ENCODE data around the gene RFX2. TPM values are rescaled to one million over a fixed set of nuclear protein-coding genes. Genes with fewer than 3 reads are reported as not detected.
"Not testable (repeated sequence)": the region's sequence is repeated elsewhere in the genome, so short reads cannot be mapped to it uniquely, and the experiment has no call there.

Gene RFX2
- polyA plus RNA-seq, 2 donors = 5.3 to 8.8 TPM

GRCh38 chr19:5993201-5993600 is 117.1 kb downstream of the RFX2 start:
- Histone ChIP-seq H3K27ac (ENCODE audit: low read depth in 2 of 2, low read length in 1 of 2) (no peak overlapping the region), H3K4me1 (ENCODE audit: control insufficient read depth in 2 of 2, insufficient read depth in 2 of 2, low read length in 1 of 2) (peaks cover 2 to 3% of the 10 kb centered on the region in 2 donors), H3K4me3 (ENCODE audit: low read depth in 1 of 2, low read length in 2 of 2) (no peak overlapping the region), H3K9me3 (ENCODE audit: control insufficient read depth in 2 of 2, insufficient read depth in 1 of 2, low read depth in 1 of 2, low read length in 1 of 2) (no peaks in the 10 kb centered on the region), H3K27me3 (ENCODE audit: control insufficient read depth in 1 of 2, insufficient read depth in 2 of 2, low read length in 2 of 2) (no peaks in the 10 kb centered on the region), H3K36me3 (ENCODE audit: control insufficient read depth in 2 of 2, insufficient read depth in 2 of 2, low read length in 1 of 2) (peaks cover 0 to 4% of the 10 kb centered on the region in 2 donors)
- WGBS, 2 donors = 68 to 72% methylated on average over 13 of the region's 13 CpGs

DNA sequence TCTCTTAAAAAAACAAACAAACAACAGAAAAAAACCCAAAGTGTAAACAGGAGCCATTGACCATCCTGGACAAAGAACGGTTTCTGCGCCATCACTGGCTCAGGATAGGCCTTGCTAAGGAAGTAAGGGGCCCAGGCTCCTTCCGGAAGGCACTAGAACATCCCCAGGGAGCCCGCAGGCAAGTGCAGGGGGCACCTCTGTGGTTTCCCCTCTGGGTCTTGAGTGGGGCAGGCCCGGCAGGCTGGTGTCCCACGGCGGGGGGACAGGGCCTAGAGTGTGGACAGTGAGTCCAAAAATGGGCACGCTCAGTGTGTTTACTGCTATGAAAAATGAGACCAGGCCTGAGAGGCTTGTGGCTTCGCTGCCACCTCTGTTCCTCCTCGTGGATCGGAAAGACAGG is 117.5 kb downstream of the RFX2 start:
- Histone ChIP-seq H3K9me3 (ENCODE audit: control insufficient read depth in 2 of 2, insufficient read depth in 1 of 2, low read depth in 1 of 2, low read length in 1 of 2) (no peaks in the 10 kb centered on the region), H3K36me3 (ENCODE audit: control insufficient read depth in 2 of 2, insufficient read depth in 2 of 2, low read length in 1 of 2) (peaks cover 0 to 4% of the 10 kb centered on the region in 2 donors), H3K4me3 (ENCODE audit: low read depth in 1 of 2, low read length in 2 of 2) (no peak overlapping the region), H3K4me1 (ENCODE audit: control insufficient read depth in 2 of 2, insufficient read depth in 2 of 2, low read length in 1 of 2) (peaks cover 2 to 3% of the 10 kb centered on the region in 2 donors), H3K27me3 (ENCODE audit: control insufficient read depth in 1 of 2, insufficient read depth in 2 of 2, low read length in 2 of 2) (no peaks in the 10 kb centered on the region), H3K27ac (ENCODE audit: low read depth in 2 of 2, low read length in 1 of 2) (no peak overlapping the region)
- 77 to 81% methylated on average over 11 of the region's 11 CpGs for WGBS, 2 donors

- Histone ChIP-seq H3K4me1 (ENCODE audit: control insufficient read depth in 2 of 2, insufficient read depth in 2 of 2, low read length in 1 of 2) (peaks cover 2 to 3% of the 10 kb centered on the region in 2 donors), H3K4me3 (ENCODE audit: low read depth in 1 of 2, low read length in 2 of 2) (no peak overlapping the region), H3K27ac (ENCODE audit: low read depth in 2 of 2, low read length in 1 of 2) (no peak overlapping the region), H3K27me3 (ENCODE audit: control insufficient read depth in 1 of 2, insufficient read depth in 2 of 2, low read length in 2 of 2) (no peaks in the 10 kb centered on the region), H3K9me3 (ENCODE audit: control insufficient read depth in 2 of 2, insufficient read depth in 1 of 2, low read depth in 1 of 2, low read length in 1 of 2) (no peaks in the 10 kb centered on the region), H3K36me3 (ENCODE audit: control insufficient read depth in 2 of 2, insufficient read depth in 2 of 2, low read length in 1 of 2) (peaks cover 0 to 4% of the 10 kb centered on the region in 2 donors)
- WGBS, 2 donors = 96 to 97% methylated on average over 8 of the region's 8 CpGs
These were observed 119.0 kb downstream of the RFX2 start for GRCh38 chr19:5991244-5991838.

DNA sequence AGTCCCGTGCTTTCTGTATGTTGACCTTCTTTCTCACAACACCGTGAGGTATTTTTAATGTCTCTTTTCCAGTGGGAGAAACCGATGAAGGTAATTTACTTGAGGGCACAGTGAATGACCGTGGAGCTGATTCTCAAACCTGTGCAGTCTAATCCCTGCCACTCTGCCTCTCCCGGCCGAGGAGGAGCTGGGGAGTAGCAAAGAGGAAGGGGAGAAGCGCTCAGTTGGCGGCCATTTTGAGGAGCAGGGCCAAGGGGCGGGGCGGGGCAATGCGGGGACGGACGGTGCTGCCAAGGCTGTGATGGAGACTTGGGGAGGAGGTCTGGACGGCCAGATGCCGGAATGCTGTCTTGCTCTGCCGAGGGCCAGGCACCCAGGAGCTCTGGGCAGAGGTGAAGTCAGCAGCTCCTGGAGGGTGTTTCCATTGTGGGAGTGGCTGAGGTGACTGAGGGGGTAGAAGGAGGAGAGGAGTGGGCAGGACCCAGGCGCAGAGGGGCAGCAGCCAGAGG is 120.0 kb downstream of the RFX2 start:
- H3K9me3 ChIP-seq (ENCODE audit: control insufficient read depth in 2 of 2, insufficient read depth in 1 of 2, low read depth in 1 of 2, low read length in 1 of 2) = no peaks in the 10 kb centered on the region
- no peak overlapping the region for H3K4me3 ChIP-seq (ENCODE audit: low read depth in 1 of 2, low read length in 2 of 2)
- peaks cover 0 to 2% of the 10 kb centered on the region in 2 donors for H3K36me3 ChIP-seq (ENCODE audit: control insufficient read depth in 2 of 2, insufficient read depth in 2 of 2, low read length in 1 of 2)
- peaks cover 2% of the 10 kb centered on the region in 2 donors for H3K4me1 ChIP-seq (ENCODE audit: control insufficient read depth in 2 of 2, insufficient read depth in 2 of 2, low read length in 1 of 2)
- no peak overlapping the region for H3K27ac ChIP-seq (ENCODE audit: low read depth in 2 of 2, low read length in 1 of 2)
- WGBS, 2 donors = 32 to 61% methylated on average over 17 of the region's 17 CpGs
- H3K27me3 ChIP-seq (ENCODE audit: control insufficient read depth in 1 of 2, insufficient read depth in 2 of 2, low read length in 2 of 2) = no peaks in the 10 kb centered on the region

DNA sequence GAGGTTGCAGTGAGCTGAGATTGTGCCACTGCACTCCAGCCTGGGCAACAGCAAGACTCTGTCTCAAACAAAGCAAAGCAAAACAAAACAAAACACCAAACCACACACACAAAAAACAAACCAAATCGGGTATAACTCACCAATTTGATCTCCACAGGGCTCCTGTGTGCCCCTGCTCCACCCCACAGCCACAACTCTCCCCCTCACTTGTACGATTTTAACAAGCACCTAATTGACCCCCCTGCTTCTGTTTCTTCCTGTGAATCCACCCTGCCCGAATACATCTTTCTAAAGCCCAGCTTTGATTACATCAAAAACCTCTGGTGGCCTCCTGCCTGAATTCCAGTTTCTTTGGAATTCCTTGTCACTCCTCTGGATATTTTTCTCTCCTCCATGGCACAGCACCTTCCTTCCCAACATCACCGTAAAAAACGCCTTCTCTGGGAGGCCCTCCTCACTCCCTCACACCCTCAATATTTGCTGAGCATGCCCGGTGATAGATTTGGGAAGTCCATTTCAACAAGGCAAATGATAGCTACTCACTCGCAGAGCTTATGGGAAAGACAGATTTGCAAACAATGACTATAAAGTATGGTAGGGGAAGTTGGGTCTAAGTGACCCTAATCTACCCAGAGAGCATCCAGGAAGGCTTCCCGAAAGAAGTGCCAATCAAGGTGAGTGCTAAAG is 120.8 kb downstream of the RFX2 start:
- Histone ChIP-seq H3K9me3 (ENCODE audit: control insufficient read depth in 2 of 2, insufficient read depth in 1 of 2, low read depth in 1 of 2, low read length in 1 of 2) (no peaks in the 10 kb centered on the region), H3K27ac (ENCODE audit: low read depth in 2 of 2, low read length in 1 of 2) (no peak overlapping the region), H3K36me3 (ENCODE audit: control insufficient read depth in 2 of 2, insufficient read depth in 2 of 2, low read length in 1 of 2) (no peaks in the 10 kb centered on the region), H3K4me3 (ENCODE audit: low read depth in 1 of 2, low read length in 2 of 2) (no peak overlapping the region), H3K4me1 (ENCODE audit: control insufficient read depth in 2 of 2, insufficient read depth in 2 of 2, low read length in 1 of 2) (peaks cover 2% of the 10 kb centered on the region in 2 donors), H3K27me3 (ENCODE audit: control insufficient read depth in 1 of 2, insufficient read depth in 2 of 2, low read length in 2 of 2) (no peaks in the 10 kb centered on the region)
- 69 to 75% methylated on average over 8 of the region's 8 CpGs for WGBS, 2 donors

DNA sequence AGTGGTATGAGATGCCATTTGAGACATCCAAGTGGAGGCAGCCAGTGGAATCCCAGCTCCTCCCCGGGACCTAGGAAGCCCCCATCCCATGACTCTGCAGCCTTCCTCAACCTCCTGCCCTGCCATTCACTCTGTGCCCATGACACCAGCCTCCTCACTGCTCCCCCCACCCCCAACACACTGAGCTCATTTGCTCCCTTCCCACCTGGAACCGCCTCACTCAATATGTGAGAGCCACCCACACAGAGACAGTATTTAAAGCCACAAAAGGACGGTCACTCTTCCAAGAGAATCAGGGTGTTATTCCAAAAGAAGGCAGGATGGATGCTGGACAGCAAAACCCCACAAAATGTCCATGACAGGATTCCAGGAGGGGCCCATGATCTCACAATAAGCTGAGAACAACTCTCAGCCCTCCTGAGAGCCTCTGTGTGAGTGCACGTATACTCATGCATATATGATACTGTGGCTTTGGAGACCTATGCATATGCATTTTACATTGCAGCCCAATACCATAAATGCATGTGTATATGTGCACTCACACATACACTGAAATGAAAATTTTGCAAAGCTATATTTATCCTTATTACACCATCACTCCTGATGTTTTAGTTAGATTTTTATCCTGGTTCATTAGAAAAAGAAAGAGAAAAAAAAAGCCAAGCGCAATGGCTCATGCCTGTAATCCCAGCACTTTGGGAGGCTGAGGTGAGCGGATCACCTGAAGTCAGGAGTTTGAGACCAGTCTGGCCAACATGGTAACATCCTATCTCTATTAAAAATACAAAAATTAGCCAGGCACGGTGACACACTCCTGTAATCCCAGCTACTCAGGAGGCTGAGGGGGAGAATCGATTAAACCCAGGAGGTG is 121.5 kb downstream of the RFX2 start:
- Histone ChIP-seq H3K4me1 (ENCODE audit: control insufficient read depth in 2 of 2, insufficient read depth in 2 of 2, low read length in 1 of 2) (peaks cover 2 to 4% of the 10 kb centered on the region in 2 donors), H3K4me3 (ENCODE audit: low read depth in 1 of 2, low read length in 2 of 2) (no peak overlapping the region), H3K36me3 (ENCODE audit: control insufficient read depth in 2 of 2, insufficient read depth in 2 of 2, low read length in 1 of 2) (no peaks in the 10 kb centered on the region), H3K9me3 (ENCODE audit: control insufficient read depth in 2 of 2, insufficient read depth in 1 of 2, low read depth in 1 of 2, low read length in 1 of 2) (no peaks in the 10 kb centered on the region), H3K27me3 (ENCODE audit: control insufficient read depth in 1 of 2, insufficient read depth in 2 of 2, low read length in 2 of 2) (no peaks in the 10 kb centered on the region), H3K27ac (ENCODE audit: low read depth in 2 of 2, low read length in 1 of 2) (no peak overlapping the region)
- 77 to 81% methylated on average over 8 of the region's 8 CpGs for WGBS, 2 donors

- Histone ChIP-seq H3K27ac (ENCODE audit: low read depth in 2 of 2, low read length in 1 of 2) (no peak overlapping the region), H3K4me1 (ENCODE audit: control insufficient read depth in 2 of 2, insufficient read depth in 2 of 2, low read length in 1 of 2) (peaks cover 2 to 11% of the 10 kb centered on the region in 2 donors), H3K27me3 (ENCODE audit: control insufficient read depth in 1 of 2, insufficient read depth in 2 of 2, low read length in 2 of 2) (no peaks in the 10 kb centered on the region), H3K4me3 (ENCODE audit: low read depth in 1 of 2, low read length in 2 of 2) (no peak overlapping the region), H3K9me3 (ENCODE audit: control insufficient read depth in 2 of 2, insufficient read depth in 1 of 2, low read depth in 1 of 2, low read length in 1 of 2) (no peaks in the 10 kb centered on the region), H3K36me3 (ENCODE audit: control insufficient read depth in 2 of 2, insufficient read depth in 2 of 2, low read length in 1 of 2) (no peaks in the 10 kb centered on the region)
- WGBS, 2 donors = 19 to 20% methylated on average over 17 of the region's 17 CpGs
These were observed 123.1 kb downstream of the RFX2 start for GRCh38 chr19:5987077-5987818.

DNA sequence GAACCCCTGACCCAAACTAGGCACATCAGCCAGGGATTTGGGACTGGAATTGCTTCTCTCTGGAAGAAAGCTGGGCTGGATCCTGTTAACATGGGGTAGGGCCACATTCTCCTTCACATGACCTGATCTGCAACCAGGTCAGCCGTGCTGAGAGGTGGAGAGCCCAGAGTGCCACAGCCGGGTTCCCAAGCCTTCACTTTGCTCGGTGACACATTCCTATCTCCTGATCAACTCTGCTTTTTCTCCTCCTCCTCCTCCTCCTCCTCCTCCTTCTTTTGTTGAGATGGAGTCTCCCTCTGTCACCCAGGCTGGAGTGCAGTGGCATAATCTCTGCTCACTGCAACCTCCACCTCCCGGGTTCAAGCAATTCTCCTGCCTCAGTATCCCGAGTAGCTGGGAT is 124.5 kb downstream of the RFX2 start:
- 79 to 86% methylated on average over 5 of the region's 5 CpGs for WGBS, 2 donors
- H3K4me1 ChIP-seq (ENCODE audit: control insufficient read depth in 2 of 2, insufficient read depth in 2 of 2, low read length in 1 of 2) = peaks cover 2 to 11% of the 10 kb centered on the region in 2 donors
- not testable (repeated sequence) for H3K9me3 ChIP-seq (ENCODE audit: control insufficient read depth in 2 of 2, insufficient read depth in 1 of 2, low read depth in 1 of 2, low read length in 1 of 2)

More for the DNA sequence above, 124.5 kb downstream of the RFX2 start:
- H3K27me3 ChIP-seq (ENCODE audit: control insufficient read depth in 1 of 2, insufficient read depth in 2 of 2, low read length in 2 of 2); H3K36me3 ChIP-seq (ENCODE audit: control insufficient read depth in 2 of 2, insufficient read depth in 2 of 2, low read length in 1 of 2); H3K4me3 ChIP-seq (ENCODE audit: low read depth in 1 of 2, low read length in 2 of 2); H3K27ac ChIP-seq (ENCODE audit: low read depth in 2 of 2, low read length in 1 of 2): not testable (repeated sequence)
